Urinary bladder (tissue), 2 donors: Measurements from ENCODE around the gene AOX1. TPM values are rescaled to one million over a fixed set of nuclear protein-coding genes. Genes with fewer than 3 reads are reported as not detected.

Experiments
- polyA plus RNA-seq: library from polyadenylated mRNA; stranded (reverse); fragments of 200-250 nt; gene quantifications from one replicate; pipeline ENCODE4 v1.2.3, GENCODE V29; 2013
- total RNA-seq: library from RNA; depleted of rRNA; stranded (reverse); fragments of >200 nt; gene quantifications from one replicate; pipeline ENCODE4 v1.2.3, GENCODE V29; 2014
- donor health status: healthy.

Gene AOX1
- total and polyA plus RNA-seq, 2 donors: 6.0 to 140 TPM

Other genes with a start within 250 kb of the AOX1 start
- gene KCTD18, start 75.9 kb upstream of the AOX1 start, total RNA-seq: 20.3 TPM
- 20.5 TPM for gene KCTD18, start 75.9 kb upstream of the AOX1 start, polyA plus RNA-seq
- 18.0 TPM for gene SGO2, start 59.8 kb upstream of the AOX1 start, total RNA-seq
- 1.7 TPM for gene SGO2, start 59.8 kb upstream of the AOX1 start, polyA plus RNA-seq
- gene BZW1, start 225.9 kb downstream of the AOX1 start, total RNA-seq: 317 TPM
- 126 TPM for gene BZW1, start 225.9 kb downstream of the AOX1 start, polyA plus RNA-seq